ENCODE data around the gene ORM1. TPM values are rescaled to one million over a fixed set of nuclear protein-coding genes. Genes with fewer than 3 reads are reported as not detected.

The ORM1 gene
- total and polyA plus RNA-seq, 10 of the 15 experiments (the other 5 are each of a cell fraction or from before 2014, with no cell fraction given): 4.4 TPM; not detected in 9

DNA sequence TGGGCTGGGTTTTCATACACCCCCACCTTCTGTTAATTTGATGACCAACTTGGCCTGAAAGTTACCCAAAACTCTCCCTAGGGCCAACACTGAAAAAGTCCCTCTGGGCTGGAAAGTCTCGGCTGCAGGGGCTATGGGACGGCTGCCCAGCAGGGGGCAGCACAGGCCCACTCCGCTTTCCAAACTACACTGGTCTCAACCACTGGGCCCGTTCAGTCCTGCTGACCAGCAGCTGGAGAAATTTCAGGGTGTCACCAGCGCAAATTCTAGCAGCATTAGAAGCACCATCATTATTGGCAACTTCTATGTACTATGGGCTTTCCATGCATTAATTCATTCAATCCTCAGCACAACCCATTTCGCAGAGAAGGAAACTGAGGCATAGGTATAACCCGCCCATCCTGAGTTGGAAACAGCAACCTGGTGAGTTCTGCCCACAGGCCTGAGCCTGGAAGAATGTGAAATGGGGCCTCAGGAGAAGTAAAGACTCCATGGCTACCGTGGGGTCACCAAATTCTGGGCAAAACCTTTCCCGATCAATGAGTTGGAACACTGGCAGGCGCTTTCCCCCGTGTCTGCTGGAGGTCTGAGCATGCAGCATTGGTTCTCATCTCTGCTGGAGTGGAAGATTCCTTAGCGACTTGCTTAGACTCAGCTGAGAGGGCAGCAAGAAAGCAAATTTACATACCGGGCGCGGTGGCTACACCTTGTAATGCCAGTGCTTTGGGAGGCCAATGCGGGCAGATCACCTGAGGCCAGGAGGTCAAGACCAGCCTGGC lies 16.4 kb downstream of the ORM1 start (continued):
- no peak for TF ChIP-seq TAF1 (IDR thresholded peaks at IDR 0.05; ENCODE audit: borderline replicate concordance, low read depth, low read length)
- TF ChIP-seq BACH1 (IDR thresholded peaks at IDR 0.05; ENCODE audit: borderline replicate concordance): no peak
- TF ChIP-seq MTA2 (IDR thresholded peaks at IDR 0.05; ENCODE audit: low read depth): 0 out of 2 replicates have a peak, but pooled peaks have one; percentile 25
- no peak for TF ChIP-seq ZNF207 (IDR thresholded peaks at IDR 0.05; ENCODE audit: borderline replicate concordance)
- TF ChIP-seq, protein P1, sequence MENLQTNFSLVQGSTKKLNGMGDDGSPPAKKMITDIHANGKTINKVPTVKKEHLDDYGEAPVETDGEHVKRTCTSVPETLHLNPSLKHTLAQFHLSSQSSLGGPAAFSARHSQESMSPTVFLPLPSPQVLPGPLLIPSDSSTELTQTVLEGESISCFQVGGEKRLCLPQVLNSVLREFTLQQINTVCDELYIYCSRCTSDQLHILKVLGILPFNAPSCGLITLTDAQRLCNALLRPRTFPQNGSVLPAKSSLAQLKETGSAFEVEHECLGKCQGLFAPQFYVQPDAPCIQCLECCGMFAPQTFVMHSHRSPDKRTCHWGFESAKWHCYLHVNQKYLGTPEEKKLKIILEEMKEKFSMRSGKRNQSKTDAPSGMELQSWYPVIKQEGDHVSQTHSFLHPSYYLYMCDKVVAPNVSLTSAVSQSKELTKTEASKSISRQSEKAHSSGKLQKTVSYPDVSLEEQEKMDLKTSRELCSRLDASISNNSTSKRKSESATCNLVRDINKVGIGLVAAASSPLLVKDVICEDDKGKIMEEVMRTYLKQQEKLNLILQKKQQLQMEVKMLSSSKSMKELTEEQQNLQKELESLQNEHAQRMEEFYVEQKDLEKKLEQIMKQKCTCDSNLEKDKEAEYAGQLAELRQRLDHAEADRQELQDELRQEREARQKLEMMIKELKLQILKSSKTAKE (IDR thresholded peaks at IDR 0.05; ENCODE audit: low read depth, poor library complexity, severe bottlenecking): peak; percentile 58
- TF ChIP-seq SMC3 (IDR thresholded peaks at IDR 0.05; ENCODE audit: borderline replicate concordance, low read length): peak; percentile 82; the same call in 1 of the 2 replicates
- peak; percentile 65 for TF ChIP-seq ZNF24 (IDR thresholded peaks at IDR 0.05)
- TF ChIP-seq ESRRA (IDR thresholded peaks at IDR 0.05; ENCODE audit: low read length): no peak
- TF ChIP-seq IKZF1 (conservative IDR thresholded peaks at IDR 0.05): peak; percentile 22; the same call in 1 of the 2 replicates
- TF ChIP-seq TCF7 (IDR thresholded peaks at IDR 0.05; ENCODE audit: borderline replicate concordance): no peak
- peak; percentile 71; the same call in 1 of the 2 replicates for TF ChIP-seq SMARCA5 (IDR thresholded peaks at IDR 0.05)
- TF ChIP-seq CREB1 (IDR thresholded peaks at IDR 0.05; ENCODE audit: low read depth): no peak
- peak; percentile 75 for TF ChIP-seq RAD21 (IDR thresholded peaks at IDR 0.05; ENCODE audit: insufficient read depth, low read depth, low read length)
- peak; percentile 33; the same call in 1 of the 2 replicates for TF ChIP-seq NR2F1 (conservative IDR thresholded peaks at IDR 0.05)
- no peak for TF ChIP-seq HCFC1 (IDR thresholded peaks at IDR 0.05; ENCODE audit: low read length)
- no peak for TF ChIP-seq IRF4 (IDR thresholded peaks at IDR 0.05; ENCODE audit: low read depth, low read length)
- TF ChIP-seq, protein P2, sequence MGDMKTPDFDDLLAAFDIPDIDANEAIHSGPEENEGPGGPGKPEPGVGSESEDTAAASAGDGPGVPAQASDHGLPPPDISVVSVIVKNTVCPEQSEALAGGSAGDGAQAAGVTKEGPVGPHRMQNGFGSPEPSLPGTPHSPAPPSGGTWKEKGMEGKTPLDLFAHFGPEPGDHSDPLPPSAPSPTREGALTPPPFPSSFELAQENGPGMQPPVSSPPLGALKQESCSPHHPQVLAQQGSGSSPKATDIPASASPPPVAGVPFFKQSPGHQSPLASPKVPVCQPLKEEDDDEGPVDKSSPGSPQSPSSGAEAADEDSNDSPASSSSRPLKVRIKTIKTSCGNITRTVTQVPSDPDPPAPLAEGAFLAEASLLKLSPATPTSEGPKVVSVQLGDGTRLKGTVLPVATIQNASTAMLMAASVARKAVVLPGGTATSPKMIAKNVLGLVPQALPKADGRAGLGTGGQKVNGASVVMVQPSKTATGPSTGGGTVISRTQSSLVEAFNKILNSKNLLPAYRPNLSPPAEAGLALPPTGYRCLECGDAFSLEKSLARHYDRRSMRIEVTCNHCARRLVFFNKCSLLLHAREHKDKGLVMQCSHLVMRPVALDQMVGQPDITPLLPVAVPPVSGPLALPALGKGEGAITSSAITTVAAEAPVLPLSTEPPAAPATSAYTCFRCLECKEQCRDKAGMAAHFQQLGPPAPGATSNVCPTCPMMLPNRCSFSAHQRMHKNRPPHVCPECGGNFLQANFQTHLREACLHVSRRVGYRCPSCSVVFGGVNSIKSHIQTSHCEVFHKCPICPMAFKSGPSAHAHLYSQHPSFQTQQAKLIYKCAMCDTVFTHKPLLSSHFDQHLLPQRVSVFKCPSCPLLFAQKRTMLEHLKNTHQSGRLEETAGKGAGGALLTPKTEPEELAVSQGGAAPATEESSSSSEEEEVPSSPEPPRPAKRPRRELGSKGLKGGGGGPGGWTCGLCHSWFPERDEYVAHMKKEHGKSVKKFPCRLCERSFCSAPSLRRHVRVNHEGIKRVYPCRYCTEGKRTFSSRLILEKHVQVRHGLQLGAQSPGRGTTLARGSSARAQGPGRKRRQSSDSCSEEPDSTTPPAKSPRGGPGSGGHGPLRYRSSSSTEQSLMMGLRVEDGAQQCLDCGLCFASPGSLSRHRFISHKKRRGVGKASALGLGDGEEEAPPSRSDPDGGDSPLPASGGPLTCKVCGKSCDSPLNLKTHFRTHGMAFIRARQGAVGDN (IDR thresholded peaks at IDR 0.05): 0 out of 2 replicates have a peak, but pooled peaks have one; percentile 33

Data from GM12878 (cell line).